ENCODE measurements around the gene ATP1A2.

- no peak for TF ChIP-seq CTCF (IDR thresholded peaks at IDR 0.05 in 2 of 3, conservative IDR thresholded peaks at IDR 0.05 in 1 of 3; ENCODE audit: control insufficient read depth in 2 of 3, extremely low read depth in 1 of 3, insufficient read depth in 1 of 3, low read depth in 3 of 3, low read length in 3 of 3)
- TF ChIP-seq YBX1 (IDR thresholded peaks at IDR 0.05): no peak
- TF ChIP-seq ZBED1 (IDR thresholded peaks at IDR 0.05; ENCODE audit: borderline replicate concordance): no peak
- TF ChIP-seq TAF1 (IDR thresholded peaks at IDR 0.05; ENCODE audit: borderline replicate concordance, low read depth, low read length): no peak
- no peak for TF ChIP-seq IRF3 (IDR thresholded peaks at IDR 0.05)
- no peak for TF ChIP-seq SP1 (IDR thresholded peaks at IDR 0.05; ENCODE audit: low read depth, low read length)
- no peak for TF ChIP-seq POLR2A (IDR thresholded peaks at IDR 0.05; ENCODE audit: low read depth, low read length)
These were observed 43.0 kb downstream of the ATP1A2 start for GRCh38 chr1:160158534-160158933.
